Osteoblast (primary cell): ENCODE data around the gene RNU4-1. TPM values are rescaled to one million over a fixed set of nuclear protein-coding genes. Genes with fewer than 3 reads are reported as not detected.

Experiments used
- DNase-seq: peaks from one replicate; pipeline ENCODE4 v3.0.0; 2011; ENCODE audit warnings: low spot score, mixed read lengths; ENCODE audit not compliant: insufficient read length; ENCODE audit errors: missing footprints
- H2AFZ ChIP-seq: 2 replicates; pipeline ENCODE4 v1.6.0; 2011; ENCODE audit warnings: mild to moderate bottlenecking, low read length
- H3K27ac ChIP-seq: 2 replicates; pipeline ENCODE4 v1.5.1; 2011; ENCODE audit warnings: mild to moderate bottlenecking, low read depth, low read length, moderate library complexity
- H3K27me3 ChIP-seq: 2 replicates; pipeline ENCODE4 v1.6.0; 2012; ENCODE audit warnings: mild to moderate bottlenecking, control low read depth, inconsistent platforms, low read length, moderate library complexity; ENCODE audit not compliant: insufficient read depth
- H3K36me3 ChIP-seq: 2 replicates; pipeline ENCODE4 v1.5.1; 2011; ENCODE audit warnings: mild to moderate bottlenecking, low read length, control low read depth, moderate library complexity; ENCODE audit not compliant: insufficient read depth
- H3K4me1 ChIP-seq: 2 replicates; pipeline ENCODE4 v1.5.1; 2011; ENCODE audit warnings: mild to moderate bottlenecking, low read length, control low read depth, moderate library complexity; ENCODE audit not compliant: insufficient read depth
- H3K4me2 ChIP-seq: 2 replicates; pipeline ENCODE4 v1.6.0; 2011; ENCODE audit warnings: mild to moderate bottlenecking, low read length; ENCODE audit not compliant: insufficient read depth
- H3K4me3 ChIP-seq: fragments of 200-600 bp; sonication (generic); 3 replicates; pipeline ENCODE4 v1.5.1; 2012; ENCODE audit warnings: mild to moderate bottlenecking, low read length, inconsistent platforms; ENCODE audit not compliant: insufficient read depth
- H3K79me2 ChIP-seq: 2 replicates; pipeline ENCODE4 v1.6.0; 2012; ENCODE audit warnings: mild to moderate bottlenecking, low read length, control low read depth, inconsistent platforms; ENCODE audit not compliant: insufficient read depth
- H3K9me3 ChIP-seq: 2 replicates; pipeline ENCODE4 v1.5.1; 2011; ENCODE audit warnings: low read depth, low read length, control low read depth
- H4K20me1 ChIP-seq: 2 replicates; pipeline ENCODE4 v1.6.0; 2012; ENCODE audit warnings: mild to moderate bottlenecking, low read length, control low read depth; ENCODE audit not compliant: insufficient read depth
- CTCF ChIP-seq: IDR thresholded peaks from 2 replicates; pipeline ENCODE4 v1.5.1; 2011; ENCODE audit warnings: mild to moderate bottlenecking, low read depth, low read length, moderate library complexity; ENCODE audit errors: extremely low read depth
- total RNA-seq: library from RNA; depleted of rRNA; stranded (reverse); fragments of >200 nt; gene quantifications from 2 replicates; pipeline ENCODE4 v1.2.3, GENCODE V29; 2012

RNU4-1 gene
- total RNA-seq, 1 donor = under 0.01 TPM

DNA sequence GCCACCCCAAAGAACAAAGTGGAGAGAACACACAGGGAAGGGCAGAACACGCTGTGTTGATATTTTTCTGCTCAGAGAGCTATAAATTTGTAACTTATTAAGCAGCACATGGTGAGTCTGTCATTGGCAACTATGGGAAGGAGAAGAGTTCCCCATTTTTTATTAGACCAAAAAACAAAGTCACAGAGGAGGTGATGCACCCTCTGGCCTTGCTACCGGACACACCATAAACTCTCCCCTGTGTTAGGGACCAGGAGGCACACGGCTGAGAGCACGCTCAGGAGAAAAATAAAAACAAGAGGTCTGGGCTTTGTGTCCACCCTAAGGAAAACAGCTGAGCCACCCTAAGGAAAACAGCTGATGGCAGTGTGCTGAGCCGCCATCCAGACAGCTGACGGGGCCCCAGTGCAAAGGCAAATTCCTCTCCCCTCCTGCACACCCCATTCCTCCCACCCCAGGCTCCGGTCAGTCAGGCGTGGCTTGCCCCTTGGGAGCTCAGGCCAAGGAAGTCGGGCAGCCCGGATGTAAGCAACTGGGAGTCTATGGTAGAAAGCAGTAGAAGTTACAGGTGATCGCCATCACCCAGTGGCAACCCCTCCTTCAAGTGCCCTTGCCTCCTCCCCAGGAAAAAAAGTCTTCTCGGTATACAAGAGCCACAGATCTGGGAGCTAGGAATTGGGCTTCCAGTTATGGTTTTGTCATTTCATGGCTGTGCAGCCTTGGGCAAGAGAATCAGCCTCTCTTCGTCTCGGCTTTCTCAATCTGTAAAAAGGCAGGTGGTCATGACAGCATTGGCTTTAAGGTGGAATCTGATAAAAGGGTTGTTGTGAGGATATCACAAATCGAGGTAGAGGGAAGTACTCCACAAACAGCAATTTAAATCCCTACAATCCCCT, 29.9 kb downstream of the RNU4-1 start:
- H3K36me3 ChIP-seq = no peaks in the 10 kb centered on the region
- H3K4me2 ChIP-seq = peak overlapping the region; percentile 94
- DNase-seq = no peak
- peak overlapping the region; percentile 83 for H3K4me3 ChIP-seq
- H3K27ac ChIP-seq = peak overlapping the region; percentile 47
- H3K4me1 ChIP-seq = peaks cover 41% of the 10 kb centered on the region
- H3K9me3 ChIP-seq = no peaks in the 10 kb centered on the region
- H2AFZ ChIP-seq = no peak overlapping the region
- no peaks in the 10 kb centered on the region for H3K27me3 ChIP-seq
- H3K79me2 ChIP-seq = peaks cover 74% of the 10 kb centered on the region
- peaks cover 41% of the 10 kb centered on the region for H4K20me1 ChIP-seq
- TF ChIP-seq CTCF = no peak

DNA sequence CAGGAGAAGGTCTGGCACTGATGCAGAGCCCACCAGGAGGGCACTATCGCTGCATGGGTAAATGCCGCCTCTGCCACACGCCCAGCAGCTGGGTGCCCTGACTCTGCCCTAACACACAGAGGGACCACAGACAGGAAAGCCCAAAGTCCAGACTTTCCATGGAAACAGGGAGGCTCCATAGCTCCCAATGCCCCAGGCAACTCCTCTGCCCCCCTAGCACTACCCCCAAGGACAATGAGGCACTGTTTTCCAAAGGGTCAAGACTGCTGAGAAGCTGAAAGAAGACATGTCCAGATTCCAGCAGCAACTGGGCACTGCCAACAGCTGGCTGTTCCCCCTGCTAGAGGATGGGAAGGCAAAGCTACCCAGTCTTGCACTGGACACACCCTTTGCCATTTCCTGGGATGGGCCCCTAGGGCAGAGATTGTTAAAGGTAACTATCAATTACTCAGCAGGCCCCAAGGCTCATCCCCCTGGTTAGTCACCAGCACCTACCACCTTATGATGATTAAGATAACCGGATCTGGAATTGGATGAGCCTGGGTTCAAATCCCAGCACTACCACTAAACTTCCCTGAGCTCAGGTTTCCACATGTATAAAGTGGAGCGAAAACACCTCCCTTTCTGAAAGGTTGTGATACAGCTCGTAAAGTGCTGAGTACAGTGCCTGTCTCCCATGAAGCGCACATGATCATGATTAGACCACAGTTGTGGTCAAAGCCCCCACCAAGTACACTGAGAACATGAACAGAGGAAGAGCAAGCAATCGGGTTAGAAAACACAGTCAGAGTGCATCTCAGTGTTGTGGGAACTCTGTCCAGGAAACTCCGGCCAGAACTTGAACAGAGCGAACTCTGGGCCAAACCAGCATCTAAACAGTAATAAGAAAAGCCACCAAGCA, 30.8 kb downstream of the RNU4-1 start:
- no peaks in the 10 kb centered on the region for H3K27me3 ChIP-seq
- no peaks in the 10 kb centered on the region for H3K9me3 ChIP-seq
- peak overlapping the region; percentile 83 for H3K4me3 ChIP-seq
- peaks cover 82% of the 10 kb centered on the region for H3K79me2 ChIP-seq
- peaks cover 48% of the 10 kb centered on the region for H4K20me1 ChIP-seq
- peak overlapping the region; percentile 94 for H3K4me2 ChIP-seq
- H2AFZ ChIP-seq = no peak overlapping the region
- no peak for TF ChIP-seq CTCF
- H3K36me3 ChIP-seq = no peaks in the 10 kb centered on the region
- peak overlapping the region; percentile 47 for H3K27ac ChIP-seq
- no peak for DNase-seq
- peaks cover 50% of the 10 kb centered on the region for H3K4me1 ChIP-seq

DNA sequence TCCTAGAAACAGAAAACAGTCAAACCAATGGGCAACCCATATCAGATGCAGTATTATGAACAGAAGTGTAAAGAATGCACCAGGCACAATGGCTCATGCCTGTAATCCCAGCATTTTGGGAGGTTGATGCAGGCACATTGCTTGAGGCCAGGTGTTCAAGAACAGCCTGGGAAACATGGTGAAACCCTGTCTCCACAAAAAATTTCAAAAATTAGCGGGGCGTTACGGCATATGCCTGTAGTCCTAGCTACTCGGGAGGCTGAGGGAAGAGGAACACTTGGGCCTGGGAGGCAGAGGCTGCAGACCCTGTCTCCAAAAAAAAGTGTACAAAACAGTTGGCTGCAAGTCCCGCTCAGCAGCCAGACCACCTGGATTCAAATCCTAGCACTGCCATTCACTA, 32.4 kb downstream of the RNU4-1 start:
- peaks cover 62% of the 10 kb centered on the region for H3K4me1 ChIP-seq

More for the DNA sequence above, 32.4 kb downstream of the RNU4-1 start:
- TF ChIP-seq CTCF = no peak
- no peak for DNase-seq
- H3K27me3 ChIP-seq = no peaks in the 10 kb centered on the region
- no peak overlapping the region for H3K27ac ChIP-seq
- peaks cover 58% of the 10 kb centered on the region for H4K20me1 ChIP-seq
- H3K4me2 ChIP-seq = no peak overlapping the region
- no peaks in the 10 kb centered on the region for H3K9me3 ChIP-seq
- peaks cover 95% of the 10 kb centered on the region for H3K79me2 ChIP-seq
- H3K4me3 ChIP-seq = no peak overlapping the region
- no peak overlapping the region for H2AFZ ChIP-seq
- H3K36me3 ChIP-seq = no peaks in the 10 kb centered on the region
